GM12891 (cell line): ENCODE measurements around the gene CDK8.

Source experiments
- DNase-seq: peaks from one replicate; pipeline ENCODE4 v3.0.0; 2011; ENCODE audit warnings: low spot score; ENCODE audit not compliant: insufficient read length
- FAIRE-seq: peaks from 2 replicates; lab custom pipeline; 2011; peaks lifted over from hg19 to GRCh38; lab: Jason Lieb, UNC
- PAX5 ChIP-seq: IDR thresholded peaks from 2 replicates; pipeline ENCODE4 v1.6.1; 2011; ENCODE audit warnings: low read length, moderate library complexity, mild to moderate bottlenecking; ENCODE audit not compliant: insufficient read depth, severe bottlenecking
- POLR2A ChIP-seq: IDR thresholded peaks from 2 replicates; pipeline ENCODE4 v1.6.1; 2011; ENCODE audit warnings: low read depth, low read length, control low read depth
- POLR2AphosphoS5 ChIP-seq: IDR thresholded peaks from 2 replicates; pipeline ENCODE4 v1.6.1; 2011; ENCODE audit warnings: low read depth, low read length, control low read depth
- POU2F2 ChIP-seq: IDR thresholded peaks from 2 replicates; pipeline ENCODE4 v1.6.1; 2011; ENCODE audit warnings: low read depth, mild to moderate bottlenecking, control low read depth, low read length, moderate library complexity
- SPI1 ChIP-seq: IDR thresholded peaks from 2 replicates; pipeline ENCODE4 v1.6.1; 2011; ENCODE audit warnings: low read depth, low read length, control low read depth
- TAF1 ChIP-seq: IDR thresholded peaks from 2 replicates; pipeline ENCODE4 v1.6.1; 2011; ENCODE audit warnings: low read depth, low read length, control low read depth

The CDK8 gene

DNA sequence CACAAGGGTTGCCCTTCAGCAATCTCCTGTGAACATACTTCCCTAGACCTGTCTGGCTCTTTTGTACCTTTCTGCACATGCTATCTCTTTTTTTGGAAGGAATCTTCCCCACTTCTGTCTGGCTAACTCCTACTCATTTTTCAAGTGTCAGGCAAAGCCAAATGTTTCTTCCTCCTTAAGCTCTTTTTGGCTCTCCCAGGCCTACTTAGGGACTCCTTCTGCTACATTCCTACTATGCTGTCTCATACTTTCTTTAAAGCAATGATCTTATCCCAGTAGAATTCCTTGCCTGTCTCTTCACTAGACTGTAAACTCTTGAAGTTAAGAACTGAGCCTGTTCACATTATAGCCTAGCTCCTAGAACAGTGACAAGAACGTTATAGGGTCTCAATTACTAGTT lies 188.6 kb downstream of the CDK8 start:
- TF ChIP-seq SPI1 (no peak), POLR2A (no peak), POLR2AphosphoS5 (no peak), TAF1 (no peak), PAX5 (no peak)

DNA sequence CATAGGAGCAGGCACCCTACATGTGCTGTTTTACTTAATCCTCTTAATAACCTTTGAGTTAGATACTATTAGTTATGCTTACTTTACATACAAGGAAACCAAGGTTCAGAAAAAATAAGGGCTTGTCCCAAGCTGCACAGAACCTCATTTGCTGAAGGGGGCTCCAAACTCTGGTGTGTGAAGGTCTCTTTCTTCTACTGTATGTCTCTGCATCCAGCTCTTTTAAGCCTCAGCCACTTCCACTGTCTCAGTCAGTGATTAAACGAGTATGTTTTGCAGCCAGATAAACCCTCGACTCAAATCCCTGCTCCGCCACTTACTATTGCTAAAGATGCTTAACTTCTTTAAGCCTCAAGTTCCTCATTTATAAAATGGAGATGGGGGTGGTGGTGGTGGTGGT lies 191.2 kb downstream of the CDK8 start:
- no peak for FAIRE-seq
- no peak for DNase-seq
- TF ChIP-seq TAF1 (no peak), PAX5 (no peak), SPI1 (no peak), POLR2AphosphoS5 (no peak), POU2F2 (no peak), POLR2A (no peak)

More for the DNA sequence above, 188.6 kb downstream of the CDK8 start:
- FAIRE-seq: no peak
- DNase-seq: no peak

DNA sequence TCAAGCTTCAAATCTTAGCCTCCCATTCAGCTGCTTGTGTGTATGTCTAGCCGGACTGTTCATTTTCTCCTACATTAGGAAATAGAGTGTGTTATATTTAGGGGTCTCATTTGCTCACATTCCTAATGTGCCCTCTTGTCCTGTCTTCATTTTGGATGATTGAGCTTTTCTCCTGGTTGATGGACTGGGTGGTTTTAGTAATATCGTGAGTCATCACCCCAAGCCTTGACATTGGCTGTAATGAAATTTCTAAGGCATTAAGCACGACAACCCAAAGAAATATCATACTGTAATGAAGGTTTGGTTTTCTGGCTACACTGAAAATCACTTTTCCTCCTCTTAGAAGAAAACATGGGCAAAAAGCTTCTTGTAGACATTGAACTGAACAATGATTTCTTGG lies 192.8 kb downstream of the CDK8 start:
- no peak for FAIRE-seq
- no peak for DNase-seq
- TF ChIP-seq POLR2A (no peak), PAX5 (no peak), POLR2AphosphoS5 (no peak), SPI1 (no peak), TAF1 (no peak), POU2F2 (no peak)

DNA sequence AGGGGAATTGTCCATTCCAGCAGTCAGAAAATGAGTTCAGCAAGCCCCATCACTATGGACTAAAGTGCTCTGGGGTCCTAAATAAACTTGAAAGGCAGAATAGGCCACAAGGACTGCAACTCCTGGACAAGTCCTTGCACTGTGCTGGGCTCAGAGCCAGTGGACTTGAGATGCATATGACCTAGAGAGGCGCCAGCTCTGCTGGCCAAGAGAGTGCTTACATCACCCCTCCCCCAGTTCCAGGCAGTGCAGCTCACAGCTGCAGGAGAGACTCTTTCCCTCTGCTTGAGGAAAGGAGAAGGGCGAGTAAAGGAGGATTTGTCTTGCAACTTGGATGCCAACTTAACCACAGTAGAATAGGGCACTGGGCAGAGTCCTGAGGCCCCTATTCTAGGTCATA lies 194.1 kb downstream of the CDK8 start:
- TF ChIP-seq POLR2AphosphoS5 (no peak), POLR2A (no peak), POU2F2 (no peak)
- FAIRE-seq (no peak), DNase-seq (no peak)

DNA sequence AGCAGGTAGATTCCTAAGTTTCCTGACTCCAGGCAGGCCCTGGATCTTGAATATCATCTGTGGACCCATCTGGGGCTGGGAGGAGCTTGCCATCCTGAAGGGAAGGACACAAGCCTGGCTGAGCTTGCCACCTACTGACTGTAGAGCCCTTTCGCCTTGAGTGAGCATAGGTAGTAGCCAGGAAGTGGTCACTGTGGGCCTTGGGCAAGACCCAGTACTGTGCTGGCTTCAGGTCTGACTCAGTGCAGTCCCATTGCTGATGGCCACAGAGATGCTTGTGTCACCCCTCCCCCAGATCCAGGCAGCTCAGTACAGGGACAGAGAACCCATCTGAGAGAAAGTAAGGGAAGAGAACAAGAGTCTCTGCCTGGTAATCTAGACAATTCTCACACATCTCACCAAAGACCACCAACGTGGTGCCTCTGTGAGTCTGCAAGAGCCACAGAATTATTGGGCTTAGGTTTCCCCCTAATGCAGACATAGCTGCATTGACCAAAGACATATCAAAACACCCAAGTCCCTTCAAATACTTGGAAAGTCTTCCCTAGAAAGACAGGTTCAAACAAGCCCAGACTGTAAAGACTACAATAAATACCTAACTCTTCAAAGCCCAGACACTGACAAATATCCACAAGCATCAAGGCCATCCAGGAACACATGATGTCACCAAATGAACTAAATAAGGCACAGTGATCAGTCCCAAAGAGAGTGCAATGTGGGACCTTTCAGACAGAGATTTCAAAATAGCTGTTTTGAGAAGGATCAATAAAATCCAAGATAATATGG lies 195.3 kb downstream of the CDK8 start:
- DNase-seq (no peak), FAIRE-seq (no peak)
- TF ChIP-seq POLR2A (no peak), TAF1 (no peak), POLR2AphosphoS5 (no peak), PAX5 (no peak), SPI1 (no peak), POU2F2 (no peak)
